HCT116 (cell line): ENCODE results near the gene DIP2C. TPM values are rescaled to one million over a fixed set of nuclear protein-coding genes. Genes with fewer than 3 reads are reported as not detected.

ENCODE experiments used
- ATAC-seq: fragments of 200-7000 bp; cut with Tn5 transposase; 2 replicates; pipeline ENCODE4 v1.9.1; 2020; ENCODE audit warnings: mild to moderate bottlenecking, moderate library complexity
- BruUV-seq: library from RNA; stranded (reverse); fragments of 400-500 nt; replicated peaks from 2 replicates; lab custom pipeline; 2021; lab: Mats Ljungman, UMichigan
- CTCF ChIA-PET: fragments of 300-600 bp; sonication (Branson Sonifier 250); formaldehyde crosslinking; loops from one replicate; lab custom pipeline; 2021; ENCODE audit warnings: antibody characterized with exemption; lab: Charles Lee
- POLR2A ChIA-PET: fragments of 300-600, 350-600 bp; sonication (Branson Sonifier 250); formaldehyde crosslinking; loops from one replicate; lab custom pipeline; 2021; ENCODE audit warnings: antibody characterized with exemption; lab: Charles Lee
- RAD21 ChIA-PET, 2 experiments: fragments of 300-600 bp; sonication (Branson Sonifier 250); formaldehyde crosslinking; loops; one replicate each; lab custom pipeline; 2023; ENCODE audit warnings: low total read pairs in 2 of 2; ENCODE audit not compliant: uncharacterized antibody in 2 of 2, unreplicated experiment in 2 of 2, low non-redundant PET in 1 of 2; lab: Charles Lee
- DNase-seq: peaks from one replicate; pipeline ENCODE4 v3.0.0-alpha.2; 2010; ENCODE audit warnings: low read depth, low spot score
- H2AFZ ChIP-seq: fragments of 200-600 bp; shearing (Covaris generic), sonication (generic); 2 replicates; pipeline ENCODE4 v1.6.1; 2017; ENCODE audit warnings: low read depth, mixed run types, mixed read lengths, antibody characterized with exemption, low read length; ENCODE audit not compliant: poor library complexity, severe bottlenecking
- H3K27ac ChIP-seq: 2 replicates; pipeline ENCODE4 v1.5.1; 2012; ENCODE audit warnings: low read depth, low read length
- H3K27me3 ChIP-seq: fragments of 200-600 bp; sonication (generic); 2 replicates; pipeline ENCODE4 v1.6.1; 2016; ENCODE audit warnings: mixed run types, low read length, mixed read lengths; ENCODE audit not compliant: insufficient read depth
- H3K36me3 ChIP-seq, 2 experiments: fragments of 200-500 bp in 1 of 2; fragments of 200-600 bp in 1 of 2; sonication (Bioruptor generic) in 1 of 2; sonication (generic) in 1 of 2; 2 replicates each; pipeline versions ENCODE4 v1.5.1 to v1.6.1; 2014 to 2016; ENCODE audit warnings: low read length in 2 of 2, inconsistent platforms in 1 of 2, mixed read lengths in 1 of 2, mixed run types in 1 of 2; ENCODE audit not compliant: insufficient read depth in 2 of 2, control insufficient read depth in 1 of 2
- H3K4me1 ChIP-seq, 2 experiments: fragments of 200-600 bp in 1 of 2; sonication (generic) in 1 of 2; 2 replicates each; pipeline versions ENCODE4 v1.5.1 to v1.6.1; 2012 to 2017; ENCODE audit warnings: low read length in 2 of 2, inconsistent platforms in 1 of 2, mild to moderate bottlenecking in 1 of 2, mixed read lengths in 1 of 2, mixed run types in 1 of 2, moderate library complexity in 1 of 2; ENCODE audit not compliant: insufficient read depth in 2 of 2, control insufficient read depth in 1 of 2
- H3K4me2 ChIP-seq: fragments of 200-600 bp; sonication (generic); 2 replicates; pipeline ENCODE4 v1.6.1; 2017; ENCODE audit warnings: mixed run types, low read length, mixed read lengths
- H3K4me3 ChIP-seq, 2 experiments: fragments of 200-600 bp in 1 of 2; sonication (generic) in 1 of 2; replicated peaks in 1 of 2; 2 replicates each; pipeline ENCODE4 v1.5.1; 2011 to 2016; ENCODE audit warnings: low read length in 2 of 2, control low read depth in 1 of 2, low read depth in 1 of 2, mild to moderate bottlenecking in 1 of 2, mixed read lengths in 1 of 2, mixed run types in 1 of 2
- H3K79me2 ChIP-seq: fragments of 200-600 bp; sonication (generic); 2 replicates; pipeline ENCODE4 v1.6.1; 2017; ENCODE audit warnings: mild to moderate bottlenecking, mixed run types, low read length, moderate library complexity, mixed read lengths; ENCODE audit not compliant: insufficient read depth
- H3K9ac ChIP-seq: fragments of 200-600 bp; sonication (generic); 2 replicates; pipeline ENCODE4 v1.6.1; 2016; ENCODE audit warnings: low read length, mixed read lengths
- H3K9me2 ChIP-seq: fragments of 200-600 bp; sonication (generic), shearing (Covaris generic); 2 replicates; pipeline ENCODE4 v1.6.1; 2017; ENCODE audit warnings: mixed run types, mild to moderate bottlenecking, moderate library complexity; ENCODE audit not compliant: insufficient read depth
- H3K9me3 ChIP-seq, 2 experiments: fragments of 200-500 bp in 1 of 2; fragments of 200-600 bp in 1 of 2; sonication (Bioruptor generic) in 1 of 2; sonication (generic) in 1 of 2; 2 replicates each; pipeline ENCODE4 v1.6.1; 2014 to 2017; ENCODE audit warnings: low read length in 2 of 2, mixed read lengths in 2 of 2, inconsistent platforms in 1 of 2, low read depth in 1 of 2, mild to moderate bottlenecking in 1 of 2, mixed run types in 1 of 2, moderate library complexity in 1 of 2; ENCODE audit not compliant: control insufficient read depth in 1 of 2, insufficient read depth in 1 of 2
- H4K20me1 ChIP-seq: fragments of 200-600 bp; sonication (generic), shearing (Covaris generic); 2 replicates; pipeline ENCODE4 v1.6.1; 2017; ENCODE audit warnings: mixed run types, mild to moderate bottlenecking, moderate library complexity; ENCODE audit not compliant: insufficient read depth
- EGR1 ChIP-seq: IDR thresholded peaks from 2 replicates; pipeline ENCODE4 v1.6.1; 2012; ENCODE audit warnings: low read depth
- EZH2phosphoT487 ChIP-seq: fragments of 200-600 bp; IDR thresholded peaks from 2 replicates; pipeline ENCODE4 v1.6.1; 2018; ENCODE audit warnings: antibody characterized with exemption, borderline replicate concordance
- JUND ChIP-seq: IDR thresholded peaks from 2 replicates; pipeline ENCODE4 v1.6.1; 2012
- REST ChIP-seq: IDR thresholded peaks from 2 replicates; pipeline ENCODE4 v1.6.1; 2012; ENCODE audit warnings: low read depth
- SIN3A ChIP-seq: IDR thresholded peaks from 2 replicates; pipeline ENCODE4 v1.6.1; 2012; ENCODE audit warnings: low read depth
- ZFX ChIP-seq: fragments of 450-650 bp; IDR thresholded peaks from 2 replicates; pipeline ENCODE4 v1.6.1; 2017
- intact Hi-C: fragments of 100-400 bp; cut with micrococcal nuclease; formaldehyde crosslinking; loops from 2 replicates; pipeline ENCODE4 v1.10.0; 2022
- total RNA-seq: library from RNA; stranded (reverse); gene quantifications from one replicate; pipeline ENCODE4 v1.2.1, GENCODE V29; 2021; ENCODE audit not compliant: unreplicated experiment

DIP2C gene
- total RNA-seq, 1 experiment from 2014 or later: 15.4 TPM

GRCh38 chr10:393106-393745 lies 296.2 kb downstream of the DIP2C start:
- Histone ChIP-seq H3K27me3 (no peaks in the 10 kb centered on the region), H3K27ac (no peak overlapping the region), H3K36me3 (peaks cover 2 to 8% of the 10 kb centered on the region in 2 experiments; a peak in 2 of 4 replicates), H3K9me2 (no peaks in the 10 kb centered on the region), H3K4me3 (no peak overlapping the region), H3K9ac (no peak overlapping the region), H4K20me1 (no peaks in the 10 kb centered on the region), H3K4me2 (no peak overlapping the region), H3K4me1 (0 out of 4 replicates have a peak, but pooled peaks cover 0 to 5% of the 10 kb centered on the region in 2 experiments), H2AFZ (no peak overlapping the region), H3K9me3 (no peaks in the 10 kb centered on the region), H3K79me2 (no peaks in the 10 kb centered on the region)
- ATAC-seq (no peak), DNase-seq (no peak)
- CTCF ChIA-PET: no interaction called here
- TF ChIP-seq ZFX: no peak
- TF ChIP-seq EZH2phosphoT487: no peak
- TF ChIP-seq SIN3A: no peak
- no TSS peak for BruUV-seq
- RAD21 ChIA-PET: no interaction called here
- POLR2A ChIA-PET: no interaction called here
- intact Hi-C loops: no loop called here

DNA sequence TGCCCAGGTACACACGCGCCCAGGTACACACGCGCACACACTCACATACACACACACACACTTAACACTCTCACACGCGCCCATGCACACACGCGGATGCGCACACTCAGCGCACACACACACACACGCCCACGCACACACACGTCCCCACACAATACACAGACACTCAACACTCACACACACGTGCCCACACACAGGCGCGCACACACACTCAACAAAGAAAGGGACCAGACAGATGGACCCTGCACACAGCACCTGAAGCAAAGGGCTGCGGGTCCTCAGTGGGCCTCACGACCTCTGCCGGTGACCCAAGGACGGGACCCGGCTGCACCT lies 296.8 kb downstream of the DIP2C start:
- H3K4me2 ChIP-seq: no peak overlapping the region
- ChIA-PET RAD21 (no interaction called here), CTCF (no interaction called here), POLR2A (no interaction called here)
- no peak for DNase-seq
- no peaks in the 10 kb centered on the region for H3K9me3 ChIP-seq
- no peaks in the 10 kb centered on the region for H3K27me3 ChIP-seq
- no peak overlapping the region for H3K9ac ChIP-seq
- 0 out of 4 replicates have a peak, but pooled peaks cover 0 to 3% of the 10 kb centered on the region in 2 experiments for H3K4me1 ChIP-seq
- H3K79me2 ChIP-seq: no peaks in the 10 kb centered on the region
- BruUV-seq: no TSS peak
- H4K20me1 ChIP-seq: no peaks in the 10 kb centered on the region
- TF ChIP-seq REST: no peak
- no peak for TF ChIP-seq EGR1
- no peak for TF ChIP-seq JUND
- peaks cover 2 to 8% of the 10 kb centered on the region in 2 experiments; a peak in 2 of 4 replicates for H3K36me3 ChIP-seq
- ATAC-seq: no peak
- H3K9me2 ChIP-seq: no peaks in the 10 kb centered on the region
- H3K27ac ChIP-seq: no peak overlapping the region
- intact Hi-C loops: no loop called here
- H2AFZ ChIP-seq: no peak overlapping the region
- H3K4me3 ChIP-seq: no peak overlapping the region
